ENCODE measurements around the gene ABHD10.

ABHD10 gene

DNA sequence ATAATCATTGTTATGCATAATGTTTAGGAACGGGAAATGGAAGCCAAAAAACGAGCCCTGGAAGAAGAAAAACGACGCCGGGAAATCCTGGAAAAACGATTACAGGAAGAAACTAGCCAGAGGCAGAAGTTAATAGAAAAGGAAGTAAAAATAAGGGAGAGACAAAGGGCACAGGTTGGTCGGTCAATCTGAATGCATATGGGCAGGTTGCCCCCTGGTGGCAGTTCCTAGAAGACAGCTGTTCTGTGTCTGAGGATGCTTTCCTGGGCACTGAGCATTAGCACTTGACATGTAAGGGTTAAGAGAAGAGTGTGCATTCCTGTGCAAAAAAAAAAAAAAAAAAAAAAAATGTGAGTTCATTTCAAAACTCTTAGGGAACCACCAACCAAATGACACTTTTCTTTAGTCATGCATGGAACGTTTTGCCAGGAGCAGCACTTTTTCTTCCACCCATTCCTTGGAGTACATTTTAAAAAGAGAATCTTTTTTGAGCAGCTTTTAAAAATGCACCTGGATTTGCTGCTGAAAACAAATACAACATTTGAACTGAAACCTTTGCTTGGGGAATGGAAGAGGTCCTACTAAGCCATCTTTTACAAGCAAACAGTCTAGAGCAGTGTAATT is 11.1 kb upstream of the ABHD10 start:
- Histone ChIP-seq H3K4me2 (ENCODE audit: low read depth, low read length) (no peak overlapping the region), H3K79me2 (ENCODE audit: low read length) (no peaks in the 10 kb centered on the region), H3K9me2 (replicated peaks; ENCODE audit: insufficient read depth, low read length) (no peaks in the 10 kb centered on the region), H3K27me3 (replicated peaks; ENCODE audit: insufficient read depth, low read length) (no peaks in the 10 kb centered on the region), H3K4me3 (ENCODE audit: low read length) (no peak overlapping the region), H2AFZ (ENCODE audit: low read length) (no peak overlapping the region), H3F3A (ENCODE audit: insufficient read depth, low read length) (no peaks in the 10 kb centered on the region), H3K36me3 (replicated peaks; ENCODE audit: insufficient read depth, low read length) (no peaks in the 10 kb centered on the region), H3K9me3 (replicated peaks; ENCODE audit: insufficient read depth, low read length) (no peaks in the 10 kb centered on the region), H4K20me1 (ENCODE audit: insufficient read depth, low read length) (no peaks in the 10 kb centered on the region), H3K27ac (ENCODE audit: low read length) (no peak overlapping the region), H3K4me1 (ENCODE audit: low read length) (no peaks in the 10 kb centered on the region), H3K9ac (ENCODE audit: low read length) (no peak overlapping the region)
- no peak for TF ChIP-seq EZH2phosphoT487 (IDR thresholded peaks at IDR 0.05; ENCODE audit: low read length)
- TF ChIP-seq, protein P1, sequence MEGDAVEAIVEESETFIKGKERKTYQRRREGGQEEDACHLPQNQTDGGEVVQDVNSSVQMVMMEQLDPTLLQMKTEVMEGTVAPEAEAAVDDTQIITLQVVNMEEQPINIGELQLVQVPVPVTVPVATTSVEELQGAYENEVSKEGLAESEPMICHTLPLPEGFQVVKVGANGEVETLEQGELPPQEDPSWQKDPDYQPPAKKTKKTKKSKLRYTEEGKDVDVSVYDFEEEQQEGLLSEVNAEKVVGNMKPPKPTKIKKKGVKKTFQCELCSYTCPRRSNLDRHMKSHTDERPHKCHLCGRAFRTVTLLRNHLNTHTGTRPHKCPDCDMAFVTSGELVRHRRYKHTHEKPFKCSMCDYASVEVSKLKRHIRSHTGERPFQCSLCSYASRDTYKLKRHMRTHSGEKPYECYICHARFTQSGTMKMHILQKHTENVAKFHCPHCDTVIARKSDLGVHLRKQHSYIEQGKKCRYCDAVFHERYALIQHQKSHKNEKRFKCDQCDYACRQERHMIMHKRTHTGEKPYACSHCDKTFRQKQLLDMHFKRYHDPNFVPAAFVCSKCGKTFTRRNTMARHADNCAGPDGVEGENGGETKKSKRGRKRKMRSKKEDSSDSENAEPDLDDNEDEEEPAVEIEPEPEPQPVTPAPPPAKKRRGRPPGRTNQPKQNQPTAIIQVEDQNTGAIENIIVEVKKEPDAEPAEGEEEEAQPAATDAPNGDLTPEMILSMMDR (IDR thresholded peaks at IDR 0.05; ENCODE audit: low read length), result peak; percentile 90
- DNase-seq, result peak; percentile 79

DNA sequence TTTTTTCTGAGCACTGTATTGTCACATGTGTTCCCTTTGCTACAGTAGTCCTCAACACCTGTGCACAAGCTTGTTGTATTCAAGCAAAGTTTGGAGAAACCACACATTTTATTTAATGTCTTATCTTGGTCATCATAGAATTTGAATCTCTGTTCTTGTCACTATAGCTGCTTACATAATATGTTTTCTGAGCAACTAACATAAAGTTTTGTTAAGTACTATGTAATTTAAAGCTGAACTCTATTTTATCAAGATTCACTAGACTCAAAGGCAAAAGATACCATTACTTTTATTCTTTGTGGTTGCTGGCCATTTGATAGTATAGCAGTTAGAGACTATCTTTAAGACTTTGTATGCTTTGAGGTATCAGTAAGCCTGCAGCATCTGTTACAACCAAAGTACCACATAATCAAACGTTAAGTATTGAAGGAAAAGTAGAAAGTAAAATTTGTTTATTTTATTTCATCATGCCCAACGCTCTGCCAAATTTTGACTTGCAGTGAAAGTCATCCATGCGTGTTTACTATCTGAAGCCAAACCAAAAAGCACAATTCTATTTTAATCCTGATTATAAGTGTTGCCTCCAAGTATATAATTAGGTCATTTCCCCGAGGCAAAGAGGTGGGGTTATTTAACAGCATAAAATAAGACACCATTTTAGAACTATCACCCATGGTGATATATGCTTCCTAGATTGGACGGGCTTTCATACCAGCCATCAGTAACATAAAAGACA is 10.3 kb upstream of the ABHD10 start:
- H2AFZ ChIP-seq (ENCODE audit: low read length), result no peak overlapping the region
- no peaks in the 10 kb centered on the region for H3F3A ChIP-seq (ENCODE audit: insufficient read depth, low read length)
- no peak overlapping the region for H3K27ac ChIP-seq (ENCODE audit: low read length)
- no peaks in the 10 kb centered on the region for H4K20me1 ChIP-seq (ENCODE audit: insufficient read depth, low read length)
- H3K4me1 ChIP-seq (ENCODE audit: low read length), result no peaks in the 10 kb centered on the region
- no peaks in the 10 kb centered on the region for H3K27me3 ChIP-seq (replicated peaks; ENCODE audit: insufficient read depth, low read length)
- DNase-seq, result no peak
- no peaks in the 10 kb centered on the region for H3K9me3 ChIP-seq (replicated peaks; ENCODE audit: insufficient read depth, low read length)
- TF ChIP-seq EZH2 (optimal IDR thresholded peaks at IDR 0.05; ENCODE audit: low read depth, low read length), result no peak
- no peak overlapping the region for H3K9ac ChIP-seq (ENCODE audit: low read length)
- no peak overlapping the region for H3K4me2 ChIP-seq (ENCODE audit: low read depth, low read length)
- H3K4me3 ChIP-seq (ENCODE audit: low read length), result no peak overlapping the region
- H3K36me3 ChIP-seq (replicated peaks; ENCODE audit: insufficient read depth, low read length), result no peaks in the 10 kb centered on the region
- H3K79me2 ChIP-seq (ENCODE audit: low read length), result no peaks in the 10 kb centered on the region
- no peaks in the 10 kb centered on the region for H3K9me2 ChIP-seq (replicated peaks; ENCODE audit: insufficient read depth, low read length)

DNA sequence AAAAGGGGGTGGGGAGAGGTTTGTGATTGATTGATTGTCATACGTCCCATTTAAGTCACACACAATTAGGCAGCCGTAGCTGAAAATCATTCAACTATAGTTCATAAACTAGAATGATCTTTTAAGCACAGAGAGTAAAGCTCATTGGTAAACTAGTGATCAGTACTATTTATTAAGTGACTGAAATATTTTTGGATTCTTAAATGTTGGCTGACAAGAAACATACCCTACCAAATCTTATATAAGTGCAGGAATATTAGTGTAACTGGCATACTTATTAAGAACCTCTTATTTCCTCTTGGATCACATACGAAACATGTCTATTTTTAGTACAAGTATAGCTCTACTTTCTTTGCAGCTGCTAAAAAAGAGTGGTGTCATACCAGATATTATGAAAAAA is 8.4 kb upstream of the ABHD10 start:
- TF ChIP-seq EZH2 (optimal IDR thresholded peaks at IDR 0.05; ENCODE audit: low read depth, low read length) (no peak), EZH2phosphoT487 (IDR thresholded peaks at IDR 0.05; ENCODE audit: low read length) (no peak)
- TF ChIP-seq, protein P1 (IDR thresholded peaks at IDR 0.05; ENCODE audit: low read length), result no peak
- no peak for DNase-seq
- Histone ChIP-seq H2AFZ (ENCODE audit: low read length) (no peak overlapping the region), H3K9me3 (replicated peaks; ENCODE audit: insufficient read depth, low read length) (no peaks in the 10 kb centered on the region), H3K79me2 (ENCODE audit: low read length) (no peaks in the 10 kb centered on the region), H3K9ac (ENCODE audit: low read length) (no peak overlapping the region), H3K27me3 (replicated peaks; ENCODE audit: insufficient read depth, low read length) (no peaks in the 10 kb centered on the region), H3K27ac (ENCODE audit: low read length) (no peak overlapping the region), H3K4me2 (ENCODE audit: low read depth, low read length) (no peak overlapping the region), H3F3A (ENCODE audit: insufficient read depth, low read length) (no peaks in the 10 kb centered on the region), H3K36me3 (replicated peaks; ENCODE audit: insufficient read depth, low read length) (no peaks in the 10 kb centered on the region), H3K4me1 (ENCODE audit: low read length) (no peaks in the 10 kb centered on the region), H3K9me2 (replicated peaks; ENCODE audit: insufficient read depth, low read length) (no peaks in the 10 kb centered on the region), H4K20me1 (ENCODE audit: insufficient read depth, low read length) (no peaks in the 10 kb centered on the region), H3K4me3 (ENCODE audit: low read length) (no peak overlapping the region)

DNA sequence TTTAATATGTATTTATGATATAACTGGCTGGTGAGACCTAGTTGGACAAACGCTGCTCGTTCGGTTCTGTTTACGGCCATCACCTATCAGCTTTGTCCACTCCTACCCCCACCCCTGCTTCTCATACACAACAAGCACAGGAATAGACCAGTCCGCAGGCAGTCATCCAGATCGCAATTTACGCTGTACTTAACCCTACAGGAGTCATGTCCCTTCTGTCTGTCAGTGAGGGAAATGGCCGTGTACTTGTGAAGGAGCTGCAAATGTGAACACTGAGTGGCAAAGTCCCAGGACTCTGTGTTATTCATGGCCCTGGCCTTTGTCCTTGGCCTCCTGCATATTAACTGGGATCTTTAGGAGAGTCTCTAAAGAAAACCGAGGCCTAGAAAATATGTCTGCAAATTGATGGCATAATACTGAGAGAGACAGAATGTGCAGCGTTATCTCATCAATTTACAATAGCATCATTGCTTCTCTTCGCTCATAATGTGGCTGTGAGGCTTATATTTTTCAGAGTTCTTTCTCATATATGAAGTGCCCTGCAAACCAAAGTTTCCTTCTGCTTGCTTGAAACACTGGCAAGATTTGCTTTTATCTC is 7.2 kb upstream of the ABHD10 start:
- H3K9ac ChIP-seq (ENCODE audit: low read length), result no peak overlapping the region
- no peak overlapping the region for H2AFZ ChIP-seq (ENCODE audit: low read length)
- H3K36me3 ChIP-seq (replicated peaks; ENCODE audit: insufficient read depth, low read length), result no peaks in the 10 kb centered on the region
- H3K4me2 ChIP-seq (ENCODE audit: low read depth, low read length), result no peak overlapping the region
- TF ChIP-seq EZH2 (optimal IDR thresholded peaks at IDR 0.05; ENCODE audit: low read depth, low read length) (no peak), EZH2phosphoT487 (IDR thresholded peaks at IDR 0.05; ENCODE audit: low read length) (no peak)
- TF ChIP-seq, protein P1 (IDR thresholded peaks at IDR 0.05; ENCODE audit: low read length), result no peak
- no peak overlapping the region for H3K27ac ChIP-seq (ENCODE audit: low read length)
- H3K79me2 ChIP-seq (ENCODE audit: low read length), result no peaks in the 10 kb centered on the region
- no peaks in the 10 kb centered on the region for H4K20me1 ChIP-seq (ENCODE audit: insufficient read depth, low read length)
- H3K4me3 ChIP-seq (ENCODE audit: low read length), result no peak overlapping the region
- DNase-seq, result no peak
- H3K9me3 ChIP-seq (replicated peaks; ENCODE audit: insufficient read depth, low read length), result no peaks in the 10 kb centered on the region
- no peaks in the 10 kb centered on the region for H3K27me3 ChIP-seq (replicated peaks; ENCODE audit: insufficient read depth, low read length)
- no peaks in the 10 kb centered on the region for H3K4me1 ChIP-seq (ENCODE audit: low read length)
- H3F3A ChIP-seq (ENCODE audit: insufficient read depth, low read length), result no peaks in the 10 kb centered on the region
- no peaks in the 10 kb centered on the region for H3K9me2 ChIP-seq (replicated peaks; ENCODE audit: insufficient read depth, low read length)
